Activated T-cell treated with anti-CD3 and anti-CD28 coated beads, Interleukin-2, amount 50 U/mL, for 1 hour (primary cell): ENCODE data around the gene C1orf105.
A peak's percentile ranks its signal among the peaks of the same experiment; 100 is the strongest.
"Not testable (repeated sequence)": the region's sequence is repeated elsewhere in the genome, so short reads cannot be mapped to it uniquely, and the experiment has no call there.

Source experiments
- DNase-seq: peaks from one replicate; pipeline ENCODE4 v3.0.0-alpha.2; 2020

The C1orf105 gene

GRCh38 chr1:172429331-172430127, 9.0 kb downstream of the C1orf105 start:
- no peak for DNase-seq

DNA sequence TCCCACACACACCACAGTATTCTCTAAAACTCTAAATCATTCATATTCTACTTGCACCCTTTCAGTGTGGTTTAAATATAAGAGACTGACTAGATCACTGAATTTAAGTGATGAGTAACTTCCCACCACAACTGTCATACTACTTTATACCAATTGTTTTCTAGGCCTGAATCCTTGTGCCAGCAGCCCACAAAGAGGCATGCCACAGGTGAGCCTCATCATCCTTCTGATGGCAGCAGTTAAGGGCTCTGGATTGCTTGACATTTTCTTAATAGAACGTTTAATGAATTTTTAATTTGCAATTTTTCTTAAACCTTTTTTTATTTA, 9.6 kb downstream of the C1orf105 start:
- no peak for DNase-seq

- no peak for DNase-seq
These were observed 10.7 kb downstream of the C1orf105 start for GRCh38 chr1:172431204-172431603.

- peak; percentile 39 for DNase-seq
These were observed 11.3 kb downstream of the C1orf105 start for GRCh38 chr1:172431721-172432192.

GRCh38 chr1:172437183-172437582, 16.7 kb downstream of the C1orf105 start:
- not testable (repeated sequence) for DNase-seq

DNA sequence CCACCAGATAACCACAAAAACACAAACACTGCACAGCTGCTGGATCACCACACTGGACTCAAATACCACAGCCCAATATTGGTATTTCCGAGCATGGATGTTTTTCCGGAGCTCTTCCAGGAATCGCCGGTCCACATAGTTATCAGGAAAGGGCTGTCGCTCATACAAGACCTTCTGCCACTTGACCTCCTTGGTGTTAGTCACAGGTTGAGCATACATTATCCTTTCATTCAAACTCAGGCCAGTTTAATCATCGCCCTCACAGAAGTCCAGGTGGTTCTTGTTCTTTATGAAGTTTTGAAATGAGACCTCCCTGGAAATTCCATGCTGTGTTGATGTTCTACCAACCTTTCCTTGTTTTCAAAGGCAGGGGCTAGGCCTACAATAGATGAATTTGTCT, 21.9 kb downstream of the C1orf105 start:
- DNase-seq: no peak

GRCh38 chr1:172442843-172443565, 22.5 kb downstream of the C1orf105 start:
- no peak for DNase-seq

- DNase-seq: peak; percentile 91
These were observed 23.4 kb downstream of the C1orf105 start, which contains the start of gene PIGC for GRCh38 chr1:172443666-172444453. TSS of gene PIGC (minus strand) at chr1:172444069. CDS start at chr1:172442622, 1,447 bp downstream.

- DNase-seq: no peak
These were observed 26.1 kb downstream of the C1orf105 start for GRCh38 chr1:172446547-172446946.

- no peak for DNase-seq
These were observed 27.2 kb downstream of the C1orf105 start for GRCh38 chr1:172447641-172448040.

DNA sequence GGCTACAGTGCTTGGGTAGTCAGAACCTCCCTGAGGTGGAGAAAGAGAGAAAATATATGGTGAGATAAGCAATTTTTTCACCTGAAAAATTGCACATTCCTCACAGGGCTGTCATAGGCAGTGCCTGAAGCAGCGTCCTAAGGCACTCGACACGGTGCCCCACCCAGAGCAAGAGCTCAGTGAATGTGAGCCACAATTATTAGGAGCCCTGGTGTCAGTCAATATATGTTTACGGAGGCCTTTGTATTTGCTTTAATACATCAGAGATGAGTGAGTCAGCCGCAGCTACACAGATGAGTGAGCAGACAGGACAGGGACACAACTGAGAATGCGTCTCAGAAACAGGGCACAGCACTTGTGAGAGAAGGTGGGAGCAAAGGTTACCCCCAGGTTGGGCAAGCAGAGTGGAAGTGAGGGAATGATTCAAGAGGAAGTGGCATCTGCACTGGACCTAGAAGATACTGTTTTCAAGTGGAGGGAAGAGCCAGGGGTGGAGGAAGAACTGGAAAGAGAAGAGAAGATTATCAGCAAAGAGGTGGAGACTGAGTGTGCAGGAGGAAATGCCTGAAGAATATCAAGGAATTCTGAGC, 28.6 kb downstream of the C1orf105 start:
- no peak for DNase-seq

GRCh38 chr1:172449585-172450523, 29.4 kb downstream of the C1orf105 start:
- DNase-seq: peak; percentile 32

DNA sequence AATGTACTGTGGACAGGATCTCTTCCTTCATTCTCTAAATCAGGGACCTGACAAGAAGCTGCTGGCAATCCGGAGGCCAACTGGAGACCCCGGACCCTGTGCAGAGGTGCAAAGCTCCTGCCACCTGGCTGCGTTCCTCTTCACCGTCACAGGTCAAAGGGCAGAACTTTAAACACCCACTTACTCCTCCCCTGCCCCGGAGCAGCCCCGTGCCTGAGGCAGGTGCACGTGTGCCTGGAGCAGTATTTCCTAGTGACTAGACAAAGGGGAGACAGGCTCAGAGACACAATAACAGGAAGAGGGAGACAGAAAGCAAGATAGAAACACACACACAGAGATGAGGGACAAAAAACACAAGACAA, 30.0 kb downstream of the C1orf105 start:
- no peak for DNase-seq

- no peak for DNase-seq
These were observed 30.5 kb downstream of the C1orf105 start for GRCh38 chr1:172451002-172451443.

DNA sequence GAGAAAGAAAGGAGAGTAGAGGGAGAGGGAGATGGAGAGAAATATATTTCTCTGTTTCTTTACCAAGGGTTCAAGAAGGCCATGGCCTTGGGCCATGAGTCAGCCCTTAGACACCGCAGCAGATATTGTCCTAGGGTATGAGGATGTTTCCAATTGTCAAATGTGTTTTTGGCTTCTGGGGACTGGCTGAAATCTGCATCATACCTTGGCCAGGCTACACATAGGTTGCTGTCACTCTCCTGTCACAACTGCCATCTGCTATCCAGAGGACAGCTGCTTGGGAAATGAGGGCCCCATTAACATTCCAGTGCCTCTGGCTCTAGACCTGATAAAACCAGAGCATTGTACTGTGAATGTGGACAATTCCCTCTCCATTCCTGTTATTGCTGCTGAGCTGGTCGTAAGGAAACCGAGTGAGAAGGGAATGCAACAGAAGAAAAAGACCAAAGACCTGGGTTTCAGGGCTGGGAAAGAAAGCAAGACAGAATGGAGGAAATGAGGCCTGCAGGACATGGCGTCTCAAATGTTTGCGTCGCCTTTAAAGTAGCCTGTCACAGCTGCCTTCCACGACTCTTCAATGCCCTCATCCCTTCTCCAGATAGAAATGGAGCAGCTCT, 32.2 kb downstream of the C1orf105 start:
- no peak for DNase-seq

DNA sequence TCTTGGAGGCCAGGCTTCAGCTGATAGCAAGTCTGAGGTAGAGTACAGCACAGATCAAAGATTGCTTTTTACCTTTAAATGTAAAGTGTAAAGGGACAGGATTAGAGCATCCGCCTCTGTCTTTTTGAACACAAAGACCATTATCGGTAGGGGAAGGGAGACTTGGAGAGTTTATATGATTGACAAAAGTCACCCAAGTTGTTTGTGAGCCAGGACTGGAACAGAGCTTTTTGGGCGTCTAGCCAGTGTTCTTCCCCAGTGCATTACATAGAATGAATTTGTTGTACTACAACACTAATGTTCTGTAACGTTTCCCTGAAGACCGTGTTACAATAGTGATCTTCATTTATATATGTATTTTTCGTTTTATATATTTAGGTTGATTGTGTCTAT, 32.7 kb downstream of the C1orf105 start:
- no peak for DNase-seq

DNA sequence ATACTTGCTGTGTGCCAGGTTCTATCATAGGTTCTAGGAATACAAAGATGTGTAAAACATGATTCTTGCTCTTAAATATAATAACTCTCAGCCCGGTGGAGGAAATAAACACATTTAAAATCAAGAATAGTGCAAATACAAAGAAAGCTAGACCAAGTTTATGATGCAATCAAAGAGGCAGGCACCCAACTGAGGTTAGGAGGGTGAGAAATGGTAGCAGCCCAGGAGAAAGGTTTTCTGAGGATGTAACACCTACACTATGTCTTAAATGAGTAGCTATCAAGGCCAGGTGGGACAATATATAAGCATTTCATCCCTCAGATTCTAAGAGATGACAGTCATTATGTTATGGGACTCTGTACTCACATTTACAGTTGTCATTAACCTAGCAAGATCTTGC, 33.1 kb downstream of the C1orf105 start:
- no peak for DNase-seq

DNA sequence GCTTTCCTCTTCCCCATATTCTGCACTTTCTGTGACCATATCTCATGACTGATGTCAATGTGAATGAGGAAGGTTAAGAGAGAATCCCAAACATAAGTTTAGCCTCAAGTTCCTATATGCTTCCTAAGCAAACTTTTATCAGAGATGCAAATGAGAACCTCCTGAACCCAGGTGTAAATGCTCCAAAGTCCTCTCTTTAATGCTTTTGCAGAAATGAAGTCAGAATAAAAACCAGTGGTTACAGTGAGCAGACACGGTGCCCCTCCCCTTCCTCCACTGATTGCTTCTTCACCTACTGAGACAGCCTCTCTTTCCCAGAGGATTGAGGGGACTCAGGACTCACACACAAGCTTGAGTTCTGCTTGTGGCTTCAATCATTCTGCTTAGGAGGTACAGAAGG, 35.0 kb downstream of the C1orf105 start:
- no peak for DNase-seq

DNA sequence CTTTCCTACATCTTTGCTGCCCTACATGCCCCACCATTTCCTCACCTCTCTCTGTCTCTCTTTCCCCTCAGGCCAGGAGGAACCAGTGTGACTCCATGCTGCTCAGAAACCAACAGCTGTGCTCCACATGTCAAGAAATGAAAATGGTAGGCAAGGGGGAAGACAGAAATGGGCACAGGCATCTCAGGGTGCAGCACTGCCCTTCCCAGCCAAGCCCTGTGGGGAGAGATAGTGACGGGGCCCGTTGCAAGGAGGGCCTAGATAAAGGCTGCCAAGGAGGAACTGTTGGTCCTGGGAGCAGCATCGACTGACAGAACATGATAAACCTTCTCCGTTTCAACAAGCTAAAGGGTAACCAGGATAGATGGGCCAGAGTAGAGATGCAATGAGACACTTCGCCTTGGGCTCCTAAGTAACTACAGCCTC, 35.9 kb downstream of the C1orf105 start:
- DNase-seq: no peak

DNA sequence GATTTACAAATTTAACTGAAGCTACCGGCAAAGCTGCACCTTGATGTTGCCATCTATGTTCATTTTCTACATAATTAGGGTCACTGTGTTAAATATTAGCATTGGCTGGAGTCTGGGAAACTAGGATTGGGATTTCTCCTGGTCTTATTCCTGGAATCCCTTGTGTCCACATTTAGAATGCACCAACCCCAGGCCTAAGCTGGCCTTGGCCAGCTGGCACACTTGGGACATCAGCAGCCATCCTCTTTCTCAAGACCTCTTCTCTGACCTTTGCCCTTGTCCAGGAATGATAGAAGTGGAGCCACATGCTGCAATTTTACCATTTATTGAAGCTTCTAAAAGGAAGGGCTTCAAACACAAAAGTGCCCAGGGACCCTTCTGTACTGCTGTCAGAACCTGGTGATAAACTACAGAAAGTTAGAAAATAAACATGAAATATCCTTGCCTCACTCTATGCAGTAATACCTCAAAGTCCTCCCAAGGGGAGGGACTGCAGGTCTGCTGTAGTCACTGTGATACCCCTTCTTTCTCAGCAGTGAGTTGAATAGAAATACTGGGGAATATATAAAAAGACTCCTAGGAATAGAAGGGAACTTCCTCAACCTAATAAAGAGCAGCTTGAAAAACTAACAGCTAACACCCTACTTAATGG, 37.1 kb downstream of the C1orf105 start:
- DNase-seq: no peak

DNA sequence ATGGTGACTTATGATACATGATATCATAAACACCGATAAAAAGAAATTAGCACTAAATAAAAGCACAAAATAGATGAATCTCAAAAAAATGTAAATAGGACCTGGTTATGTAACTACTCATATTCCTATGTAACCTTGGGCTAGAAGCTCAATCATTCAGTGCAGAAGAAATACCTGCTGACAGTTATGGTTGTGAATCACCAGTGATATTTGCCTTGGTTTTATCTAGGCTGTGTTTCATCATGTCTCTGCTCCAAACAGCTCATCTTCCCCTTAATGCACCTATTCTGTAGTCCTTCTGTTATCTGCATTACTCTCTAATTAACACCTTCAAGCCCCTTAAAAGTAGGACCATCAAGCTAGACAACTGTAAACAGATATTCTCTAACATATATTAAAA, 39.7 kb downstream of the C1orf105 start:
- no peak for DNase-seq
